Measurements from ENCODE around the gene DNAH5. TPM values are rescaled to one million over a fixed set of nuclear protein-coding genes. Genes with fewer than 3 reads are reported as not detected.

DNAH5 gene
- total RNA-seq, 1 experiment from 2014 or later: 9.7 TPM

- Histone ChIP-seq H3K4me3 (no peak overlapping the region), H3K4me1 (replicated peaks; ENCODE audit: insufficient read depth) (no peaks in the 10 kb centered on the region), H3K9me3 (ENCODE audit: insufficient read depth, low read depth) (no peaks in the 10 kb centered on the region), H3K36me3 (ENCODE audit: low read depth) (no peaks in the 10 kb centered on the region), H3K9me2 (ENCODE audit: insufficient read depth) (no peaks in the 10 kb centered on the region), H3F3A (ENCODE audit: insufficient read depth, low read depth) (no peaks in the 10 kb centered on the region), H3K27me3 (ENCODE audit: insufficient read depth, low read depth) (no peaks in the 10 kb centered on the region), H4K20me1 (ENCODE audit: insufficient read depth) (no peaks in the 10 kb centered on the region), H3K27ac (no peak overlapping the region), H2AFZ (no peak overlapping the region), H3K79me2 (ENCODE audit: low read depth) (no peaks in the 10 kb centered on the region), H3K4me2 (no peak overlapping the region)
- intact Hi-C loops (cut with micrococcal nuclease; ENCODE audit: unreplicated experiment): loop anchor here (5.0 kb wide), 1 partner anchor 127 kb away; no protein-coding TSS in a partner anchor
- TF ChIP-seq EZH2 (IDR thresholded peaks at IDR 0.05; ENCODE audit: low read depth): no peak
- no peak for TF ChIP-seq CTCF (conservative IDR thresholded peaks at IDR 0.05)
- ChIA-PET POLR2A (ENCODE audit: unreplicated experiment) (no interaction called here), CTCF (no interaction called here)
- DNase-seq: no peak
- no TSS peak for BruUV-seq (replicated peaks)
Observed at GRCh38 chr5:13830536-13830935, 114.0 kb downstream of the DNAH5 start.

GRCh38 chr5:13821366-13821765 lies 123.1 kb downstream of the DNAH5 start:
- Histone ChIP-seq H3K79me2 (ENCODE audit: low read depth) (no peaks in the 10 kb centered on the region), H4K20me1 (ENCODE audit: insufficient read depth) (no peaks in the 10 kb centered on the region), H3K4me3 (no peak overlapping the region), H2AFZ (no peak overlapping the region), H3F3A (ENCODE audit: insufficient read depth, low read depth) (no peaks in the 10 kb centered on the region), H3K4me2 (no peak overlapping the region), H3K27me3 (ENCODE audit: insufficient read depth, low read depth) (no peaks in the 10 kb centered on the region), H3K36me3 (ENCODE audit: low read depth) (no peaks in the 10 kb centered on the region), H3K9me2 (ENCODE audit: insufficient read depth) (no peaks in the 10 kb centered on the region), H3K4me1 (replicated peaks; ENCODE audit: insufficient read depth) (no peaks in the 10 kb centered on the region), H3K9me3 (ENCODE audit: insufficient read depth, low read depth) (no peaks in the 10 kb centered on the region), H3K27ac (no peak overlapping the region)
- ChIA-PET CTCF (no interaction called here), POLR2A (ENCODE audit: unreplicated experiment) (no interaction called here)
- BruUV-seq (replicated peaks): no TSS peak
- intact Hi-C loops (cut with micrococcal nuclease; ENCODE audit: unreplicated experiment): no loop called here
- TF ChIP-seq EZH2 (IDR thresholded peaks at IDR 0.05; ENCODE audit: low read depth): no peak
- TF ChIP-seq CTCF (conservative IDR thresholded peaks at IDR 0.05): no peak
- no peak for DNase-seq

GRCh38 chr5:13816126-13816525 lies 128.4 kb downstream of the DNAH5 start:
- no peak overlapping the region for H3K4me3 ChIP-seq
- ChIA-PET CTCF (no interaction called here), POLR2A (ENCODE audit: unreplicated experiment) (no interaction called here)
- TF ChIP-seq EZH2 (IDR thresholded peaks at IDR 0.05; ENCODE audit: low read depth) (no peak), CTCF (conservative IDR thresholded peaks at IDR 0.05) (no peak)
- H3K27me3 ChIP-seq (ENCODE audit: insufficient read depth, low read depth): no peaks in the 10 kb centered on the region
- no peak overlapping the region for H2AFZ ChIP-seq
- H3K9me3 ChIP-seq (ENCODE audit: insufficient read depth, low read depth): no peaks in the 10 kb centered on the region
- no peaks in the 10 kb centered on the region for H3K4me1 ChIP-seq (replicated peaks; ENCODE audit: insufficient read depth)
- intact Hi-C loops (cut with micrococcal nuclease; ENCODE audit: unreplicated experiment): no loop called here
- no peak overlapping the region for H3K27ac ChIP-seq
- H4K20me1 ChIP-seq (ENCODE audit: insufficient read depth): no peaks in the 10 kb centered on the region
- no peaks in the 10 kb centered on the region for H3K36me3 ChIP-seq (ENCODE audit: low read depth)
- no peaks in the 10 kb centered on the region for H3K9me2 ChIP-seq (ENCODE audit: insufficient read depth)
- H3F3A ChIP-seq (ENCODE audit: insufficient read depth, low read depth): no peaks in the 10 kb centered on the region
- no TSS peak for BruUV-seq (replicated peaks)
- H3K79me2 ChIP-seq (ENCODE audit: low read depth): no peaks in the 10 kb centered on the region
- no peak for DNase-seq
- no peak overlapping the region for H3K4me2 ChIP-seq

Measured in PC-9 (cell line).